ENCODE data around the gene SERP1. TPM values are rescaled to one million over a fixed set of nuclear protein-coding genes. Genes with fewer than 3 reads are reported as not detected.

Gene SERP1
- total and polyA plus RNA-seq, 4 donors: 84.7 to 310 (median 154) TPM

DNA sequence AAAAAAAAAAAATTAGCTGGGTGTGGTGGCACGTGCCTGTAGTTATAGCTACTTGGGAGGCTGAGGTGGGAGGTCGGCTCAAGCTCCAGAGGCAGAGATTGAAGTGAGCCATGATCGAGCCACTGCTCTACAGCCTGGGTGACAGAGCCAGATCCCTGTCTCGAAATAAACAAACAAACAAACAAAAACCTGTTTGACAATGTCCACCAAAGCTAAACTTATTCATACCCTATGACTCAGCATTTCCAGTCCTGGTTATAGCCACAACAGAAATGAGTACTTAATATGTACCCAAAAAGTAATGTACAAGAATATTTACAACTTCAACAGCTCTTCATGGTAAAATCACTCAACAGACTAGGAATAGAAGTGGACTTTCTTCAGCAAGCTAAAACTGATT is 31.1 kb downstream of the SERP1 start:
- no peak overlapping the region for H3K9ac ChIP-seq (ENCODE audit: insufficient read depth in 1 of 2, low read length in 2 of 2)
- H3K27me3 ChIP-seq (ENCODE audit: control insufficient read depth in 3 of 3, insufficient read depth in 3 of 3, low read length in 2 of 3): peaks cover 0 to 4% (median 0%) of the 10 kb centered on the region in 3 donors
- H3K9me3 ChIP-seq (ENCODE audit: control insufficient read depth in 4 of 4, insufficient read depth in 3 of 4, low read length in 3 of 4): no peaks in the 10 kb centered on the region
- 91 to 94% methylated on average over 4 of the region's 4 CpGs for WGBS, 2 donors
- ATAC-seq (ENCODE audit: insufficient read depth, low FRiP score) (no peak), DNase-seq (no peak)
- TF ChIP-seq CTCF (IDR thresholded peaks at IDR 0.05; ENCODE audit: control extremely low read depth, extremely low read depth): no peak
- H3K27ac ChIP-seq (ENCODE audit: low read depth in 1 of 2, low read length in 1 of 2): no peak overlapping the region
- H3K4me3 ChIP-seq: no peak overlapping the region
- H3K36me3 ChIP-seq (ENCODE audit: control insufficient read depth in 4 of 4, insufficient read depth in 4 of 4, low read length in 4 of 4): no peaks in the 10 kb centered on the region
- H3K4me1 ChIP-seq (ENCODE audit: control insufficient read depth in 5 of 5, insufficient read depth in 5 of 5, low read length in 5 of 5): no peaks in the 10 kb centered on the region

DNA sequence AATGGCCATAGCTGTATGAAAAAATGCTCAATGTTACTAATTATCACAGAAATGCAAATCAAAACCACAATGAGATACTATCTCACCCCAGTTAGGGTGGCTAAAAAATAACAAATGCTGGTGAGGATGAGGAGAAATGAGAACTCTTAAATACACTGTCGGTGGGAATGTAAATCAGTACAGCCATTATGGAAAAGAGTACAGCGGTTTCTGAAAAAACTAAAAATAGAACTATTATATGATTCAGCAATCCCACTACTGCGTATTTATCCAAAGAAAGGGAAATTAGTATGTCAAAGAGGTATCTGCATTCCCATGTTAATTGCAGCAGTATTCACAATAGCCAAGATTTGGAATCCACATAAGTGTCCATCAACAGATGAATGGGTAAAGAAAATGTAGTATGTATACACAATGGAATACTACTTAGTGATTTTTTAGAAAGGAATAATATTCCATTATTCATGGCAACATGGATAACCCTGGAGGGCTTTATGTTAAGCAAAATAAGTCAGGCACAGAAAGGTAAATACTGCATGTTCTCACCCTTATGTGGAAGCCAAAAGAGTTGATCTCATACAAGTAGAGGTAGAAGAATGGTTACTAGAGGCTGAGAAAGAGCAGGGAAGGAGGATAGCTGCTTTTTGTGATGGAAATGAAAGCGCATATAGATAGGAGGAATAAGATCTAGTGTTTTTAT is 35.0 kb downstream of the SERP1 start:
- no peak overlapping the region for H3K4me3 ChIP-seq
- H3K27ac ChIP-seq (ENCODE audit: low read depth in 1 of 2, low read length in 1 of 2): no peak overlapping the region
- peaks cover 0 to 4% (median 0%) of the 10 kb centered on the region in 3 donors for H3K27me3 ChIP-seq (ENCODE audit: control insufficient read depth in 3 of 3, insufficient read depth in 3 of 3, low read length in 2 of 3)
- no peak for TF ChIP-seq CTCF (IDR thresholded peaks at IDR 0.05; ENCODE audit: control extremely low read depth, extremely low read depth)
- DNase-seq (no peak), ATAC-seq (ENCODE audit: insufficient read depth, low FRiP score) (no peak)
- H3K9ac ChIP-seq (ENCODE audit: insufficient read depth in 1 of 2, low read length in 2 of 2): no peak overlapping the region
- H3K4me1 ChIP-seq (ENCODE audit: control insufficient read depth in 5 of 5, insufficient read depth in 5 of 5, low read length in 5 of 5): no peaks in the 10 kb centered on the region
- H3K9me3 ChIP-seq (ENCODE audit: control insufficient read depth in 4 of 4, insufficient read depth in 3 of 4, low read length in 3 of 4): no peaks in the 10 kb centered on the region
- no peaks in the 10 kb centered on the region for H3K36me3 ChIP-seq (ENCODE audit: control insufficient read depth in 4 of 4, insufficient read depth in 4 of 4, low read length in 4 of 4)
- 77 to 80% methylated on average over 4 of the region's 4 CpGs for WGBS, 2 donors

GRCh38 chr3:150509780-150510179 is 36.5 kb downstream of the SERP1 start:
- no peak for DNase-seq
- H3K4me1 ChIP-seq (ENCODE audit: control insufficient read depth in 5 of 5, insufficient read depth in 5 of 5, low read length in 5 of 5): no peaks in the 10 kb centered on the region
- 92 to 99% methylated on average over 2 of the region's 2 CpGs for WGBS, 2 donors
- no peak for ATAC-seq (ENCODE audit: insufficient read depth, low FRiP score)
- TF ChIP-seq CTCF (IDR thresholded peaks at IDR 0.05; ENCODE audit: control extremely low read depth, extremely low read depth): no peak
- no peaks in the 10 kb centered on the region for H3K9me3 ChIP-seq (ENCODE audit: control insufficient read depth in 4 of 4, insufficient read depth in 3 of 4, low read length in 3 of 4)
- H3K9ac ChIP-seq (ENCODE audit: insufficient read depth in 1 of 2, low read length in 2 of 2): no peak overlapping the region
- H3K27me3 ChIP-seq (ENCODE audit: control insufficient read depth in 3 of 3, insufficient read depth in 3 of 3, low read length in 2 of 3): peaks cover 0 to 4% (median 0%) of the 10 kb centered on the region in 3 donors
- no peak overlapping the region for H3K4me3 ChIP-seq
- no peak overlapping the region for H3K27ac ChIP-seq (ENCODE audit: low read depth in 1 of 2, low read length in 1 of 2)
- no peaks in the 10 kb centered on the region for H3K36me3 ChIP-seq (ENCODE audit: control insufficient read depth in 4 of 4, insufficient read depth in 4 of 4, low read length in 4 of 4)

DNA sequence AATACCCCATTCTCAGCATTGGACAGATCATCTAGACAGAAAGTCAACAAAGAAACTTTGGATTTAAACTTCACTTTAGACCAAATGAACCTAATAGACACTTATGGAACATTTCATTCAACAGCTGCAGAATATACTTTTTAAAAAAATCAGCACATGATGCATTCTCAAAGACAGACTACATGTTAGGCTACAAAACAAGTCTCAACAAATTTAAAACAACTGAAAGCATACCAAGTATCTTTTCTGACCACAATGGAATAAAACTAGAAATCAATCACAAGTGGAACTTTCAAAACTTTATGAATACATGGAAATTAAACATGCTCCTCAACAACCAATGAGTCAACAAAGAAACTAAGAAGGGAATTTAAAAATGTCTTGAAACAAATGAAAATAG is 37.9 kb downstream of the SERP1 start:
- ATAC-seq (ENCODE audit: insufficient read depth, low FRiP score) (no peak), DNase-seq (no peak)
- H3K27me3 ChIP-seq (ENCODE audit: control insufficient read depth in 3 of 3, insufficient read depth in 3 of 3, low read length in 2 of 3): peaks cover 0 to 4% (median 0%) of the 10 kb centered on the region in 3 donors
- no peaks in the 10 kb centered on the region for H3K36me3 ChIP-seq (ENCODE audit: control insufficient read depth in 4 of 4, insufficient read depth in 4 of 4, low read length in 4 of 4)
- H3K27ac ChIP-seq (ENCODE audit: low read depth in 1 of 2, low read length in 1 of 2): no peak overlapping the region
- TF ChIP-seq CTCF (IDR thresholded peaks at IDR 0.05; ENCODE audit: control extremely low read depth, extremely low read depth): no peak
- no peak overlapping the region for H3K9ac ChIP-seq (ENCODE audit: insufficient read depth in 1 of 2, low read length in 2 of 2)
- no peak overlapping the region for H3K4me3 ChIP-seq
- H3K9me3 ChIP-seq (ENCODE audit: control insufficient read depth in 4 of 4, insufficient read depth in 3 of 4, low read length in 3 of 4): no peaks in the 10 kb centered on the region
- no peaks in the 10 kb centered on the region for H3K4me1 ChIP-seq (ENCODE audit: control insufficient read depth in 5 of 5, insufficient read depth in 5 of 5, low read length in 5 of 5)

Data from lung (tissue), 12 donors.